H9 (cell line): ENCODE data around the gene MRPL44. TPM values are rescaled to one million over a fixed set of nuclear protein-coding genes. Genes with fewer than 3 reads are reported as not detected.

ENCODE experiments used
- DNase-seq: peaks from one replicate; pipeline ENCODE4 v3.0.0-alpha.2; 2017
- H2AFZ ChIP-seq: one replicate; pipeline ENCODE4 v1.6.1; 2013; ENCODE audit warnings: mild to moderate bottlenecking, low read length, control low read depth, moderate library complexity
- H2AK5ac ChIP-seq: 2 replicates; pipeline ENCODE4 v1.6.1; 2013; ENCODE audit warnings: low read length, control low read depth, mixed read lengths; ENCODE audit not compliant: insufficient read length
- H2BK120ac ChIP-seq: one replicate; pipeline ENCODE4 v1.6.1; 2013; ENCODE audit warnings: low read depth, mild to moderate bottlenecking, low read length, control low read depth, inconsistent platforms; ENCODE audit not compliant: poor library complexity, severe bottlenecking
- H2BK12ac ChIP-seq: 2 replicates; pipeline ENCODE4 v1.6.1; 2013; ENCODE audit warnings: low read length, control low read depth, mixed read lengths, low read depth; ENCODE audit not compliant: insufficient read length
- H2BK15ac ChIP-seq: 2 replicates; pipeline ENCODE4 v1.6.1; 2013; ENCODE audit warnings: low read depth, low read length, control low read depth
- H2BK20ac ChIP-seq: one replicate; pipeline ENCODE4 v1.6.1; 2013; ENCODE audit warnings: low read depth, mild to moderate bottlenecking, low read length, control low read depth, inconsistent platforms; ENCODE audit not compliant: poor library complexity, severe bottlenecking
- H2BK5ac ChIP-seq: 2 replicates; pipeline ENCODE4 v1.6.1; 2013; ENCODE audit warnings: low read length, control low read depth, mixed read lengths; ENCODE audit not compliant: insufficient read length
- H3K14ac ChIP-seq: 2 replicates; pipeline ENCODE4 v1.6.1; 2013; ENCODE audit warnings: low read length, control low read depth; ENCODE audit not compliant: insufficient read depth
- H3K18ac ChIP-seq: 2 replicates; pipeline ENCODE4 v1.6.1; 2013; ENCODE audit warnings: low read depth, mild to moderate bottlenecking, mixed read lengths, low read length, control low read depth; ENCODE audit not compliant: insufficient read length
- H3K23ac ChIP-seq: 2 replicates; pipeline ENCODE4 v1.6.1; 2013; ENCODE audit warnings: low read length, control low read depth, mixed read lengths, low read depth; ENCODE audit not compliant: insufficient read length
- H3K23me2 ChIP-seq: 2 replicates; pipeline ENCODE4 v1.6.1; 2013; ENCODE audit warnings: low read depth, mild to moderate bottlenecking, mixed read lengths, low read length, control low read depth; ENCODE audit not compliant: insufficient read length, poor library complexity, severe bottlenecking
- H3K27ac ChIP-seq: 2 replicates; pipeline ENCODE4 v1.5.1; 2013; ENCODE audit warnings: low read length, control low read depth, mixed read lengths, low read depth; ENCODE audit not compliant: insufficient read length
- H3K27me3 ChIP-seq: 2 replicates; pipeline ENCODE4 v1.6.1; 2013; ENCODE audit warnings: low read length, control low read depth, inconsistent platforms; ENCODE audit not compliant: insufficient read depth
- H3K4ac ChIP-seq: 2 replicates; pipeline ENCODE4 v1.6.1; 2013; ENCODE audit warnings: low read depth, mild to moderate bottlenecking, control low read depth, inconsistent platforms, low read length, moderate library complexity
- H3K4me1 ChIP-seq: 2 replicates; pipeline ENCODE4 v1.6.1; 2013; ENCODE audit warnings: low read length, control low read depth, inconsistent platforms; ENCODE audit not compliant: insufficient read depth
- H3K4me2 ChIP-seq: 2 replicates; pipeline ENCODE4 v1.6.1; 2013; ENCODE audit warnings: low read length, control low read depth, mixed read lengths; ENCODE audit not compliant: insufficient read length, insufficient read depth
- H3K56ac ChIP-seq: 2 replicates; pipeline ENCODE4 v1.6.1; 2013; ENCODE audit warnings: low read depth, mild to moderate bottlenecking, mixed read lengths, low read length, control low read depth; ENCODE audit not compliant: insufficient read length
- H3K79me1 ChIP-seq: 2 replicates; pipeline ENCODE4 v1.6.1; 2013; ENCODE audit warnings: low read depth, mild to moderate bottlenecking, moderate library complexity, low read length, control low read depth, inconsistent platforms; ENCODE audit not compliant: insufficient read depth, poor library complexity, severe bottlenecking
- H3K79me2 ChIP-seq: 2 replicates; pipeline ENCODE4 v1.6.1; 2013; ENCODE audit warnings: low read length, control low read depth, inconsistent platforms; ENCODE audit not compliant: insufficient read depth
- H3K9ac ChIP-seq: 2 replicates; pipeline ENCODE4 v1.6.1; 2013; ENCODE audit warnings: low read length, control low read depth, mixed read lengths; ENCODE audit not compliant: insufficient read length; ENCODE audit errors: extremely low read depth
- H3K9me3 ChIP-seq: one replicate; pipeline ENCODE4 v1.6.1; 2013; ENCODE audit warnings: low read depth, low read length, inconsistent platforms; ENCODE audit not compliant: control insufficient read depth
- H3T11ph ChIP-seq: one replicate; pipeline ENCODE4 v1.6.1; 2013; ENCODE audit warnings: mild to moderate bottlenecking, low read length, control low read depth, inconsistent platforms
- H4K20me1 ChIP-seq: one replicate; pipeline ENCODE4 v1.6.1; 2013; ENCODE audit not compliant: control insufficient read depth, insufficient read length, insufficient read depth
- H4K5ac ChIP-seq: 2 replicates; pipeline ENCODE4 v1.6.1; 2013; ENCODE audit warnings: low read depth, mild to moderate bottlenecking, mixed read lengths, low read length, control low read depth; ENCODE audit not compliant: insufficient read length
- H4K8ac ChIP-seq: replicated peaks from 2 replicates; pipeline ENCODE4 v1.6.1; 2013; ENCODE audit warnings: low read length, control low read depth, mixed read lengths, low read depth; ENCODE audit not compliant: insufficient read length
- H4K91ac ChIP-seq: 2 replicates; pipeline ENCODE4 v1.6.1; 2013; ENCODE audit warnings: low read depth, mild to moderate bottlenecking, moderate library complexity, mixed read lengths, low read length, control low read depth; ENCODE audit not compliant: insufficient read length
- H3K27ac Mint-ChIP-seq, 3 experiments: 2 replicates in 2 of 3; 3 replicates in 1 of 3; pipeline ENCODE4 v1.8.0; 2020 to 2021; ENCODE audit warnings: mixed read lengths in 3 of 3, mild to moderate bottlenecking in 1 of 3, moderate library complexity in 1 of 3
- H3K27me3 Mint-ChIP-seq: 2 replicates; pipeline ENCODE4 v1.8.0; 2021; ENCODE audit warnings: low read depth, mild to moderate bottlenecking, moderate library complexity, mixed read lengths
- H3K36me3 Mint-ChIP-seq, 3 experiments: 2 replicates in 2 of 3; 3 replicates in 1 of 3; pipeline ENCODE4 v1.8.0; 2020 to 2021; ENCODE audit warnings: low read depth in 3 of 3, mixed read lengths in 3 of 3; ENCODE audit not compliant: insufficient read depth in 1 of 3
- H3K4me1 Mint-ChIP-seq, 2 experiments: 2 replicates each; pipeline ENCODE4 v1.8.0; 2020; ENCODE audit warnings: mixed read lengths in 2 of 2
- H3K4me3 Mint-ChIP-seq, 2 experiments: 2 replicates in 1 of 2; 3 replicates in 1 of 2; pipeline ENCODE4 v1.8.0; 2020 to 2021; ENCODE audit warnings: mild to moderate bottlenecking in 2 of 2, mixed read lengths in 2 of 2, moderate library complexity in 1 of 2
- H3K9me3 Mint-ChIP-seq, 2 experiments: 2 replicates in 1 of 2; 3 replicates in 1 of 2; pipeline ENCODE4 v1.8.0; 2020; ENCODE audit warnings: mild to moderate bottlenecking in 2 of 2, mixed read lengths in 2 of 2, moderate library complexity in 1 of 2
- CTCF ChIP-seq: fragments of 200-600 bp; sonication (generic); conservative IDR thresholded peaks from 3 replicates; pipeline ENCODE4 v1.8.0; 2021; ENCODE audit warnings: antibody characterized with exemption, mild to moderate bottlenecking
- WGBS: extraction: QIAGEN DNeasy Blood & Tissue Kit; methylation state at CpG from one replicate; pipeline ENCODE4 v1.1.7; 2013; ENCODE audit warnings: missing lambda C conversion rate, low lambda C conversion rate, mixed read lengths; ENCODE audit not compliant: insufficient read length; ENCODE audit errors: extremely low coverage; 5-methylcytosine and 5-hydroxymethylcytosine counted together
- total RNA-seq: library from RNA; stranded (reverse); gene quantifications from 2 replicates; pipeline ENCODE4 v1.2.1, GENCODE V29; 2021

The MRPL44 gene
- total RNA-seq, 1 experiment from 2014 or later, result 46.1 TPM

GRCh38 chr2:223925106-223925505 lies 32.2 kb upstream of the MRPL44 start:
- Mint-ChIP-seq H3K27me3 (no peaks in the 10 kb centered on the region), H3K4me3 (no peak overlapping the region), H3K27ac (no peak overlapping the region), H3K9me3 (peaks cover 9 to 21% of the 10 kb centered on the region in 2 experiments), H3K36me3 (peaks cover 23 to 41% (median 38%) of the 10 kb centered on the region in 3 experiments; a peak in 6 of 7 replicates), H3K4me1 (peaks cover 6 to 17% of the 10 kb centered on the region in 2 experiments)
- Histone ChIP-seq H3K14ac (no peak overlapping the region), H3K9ac (no peak overlapping the region), H3K4me2 (no peak overlapping the region), H4K5ac (no peak overlapping the region), H3T11ph (no peak overlapping the region), H2BK20ac (no peak overlapping the region), H2AFZ (no peak overlapping the region), H2BK12ac (no peak overlapping the region), H2BK15ac (no peak overlapping the region), H3K23ac (no peak overlapping the region), H3K9me3 (no peaks in the 10 kb centered on the region), H3K79me1 (peaks cover 5% of the 10 kb centered on the region), H3K79me2 (peaks cover 13% of the 10 kb centered on the region; the same call in 1 of the 2 replicates), H3K23me2 (no peaks in the 10 kb centered on the region), H3K4me1 (no peaks in the 10 kb centered on the region; the same call in 1 of the 2 replicates), H3K27me3 (no peaks in the 10 kb centered on the region), H4K91ac (no peak overlapping the region), H2BK5ac (no peak overlapping the region), H3K56ac (no peak overlapping the region), H3K18ac (no peak overlapping the region), H3K4ac (no peak overlapping the region), H2BK120ac (no peak overlapping the region), H2AK5ac (no peak overlapping the region), H4K8ac (no peak overlapping the region), H3K27ac (no peak overlapping the region), H4K20me1 (no peaks in the 10 kb centered on the region)
- no peak for DNase-seq
- no CpG with 5 or more reads among the region's 3 CpGs for WGBS
- TF ChIP-seq CTCF, result no peak
